GM12891 (cell line): ENCODE results near the gene CCNK.

Experiments
- DNase-seq: peaks from one replicate; pipeline ENCODE4 v3.0.0; 2011; ENCODE audit warnings: low spot score; ENCODE audit not compliant: insufficient read length
- FAIRE-seq: peaks from 2 replicates; lab custom pipeline; 2011; peaks lifted over from hg19 to GRCh38; lab: Jason Lieb, UNC
- PAX5 ChIP-seq: IDR thresholded peaks from 2 replicates; pipeline ENCODE4 v1.6.1; 2011; ENCODE audit warnings: low read length, moderate library complexity, mild to moderate bottlenecking; ENCODE audit not compliant: insufficient read depth, severe bottlenecking
- POLR2A ChIP-seq: IDR thresholded peaks from 2 replicates; pipeline ENCODE4 v1.6.1; 2011; ENCODE audit warnings: low read depth, low read length, control low read depth
- POLR2AphosphoS5 ChIP-seq: IDR thresholded peaks from 2 replicates; pipeline ENCODE4 v1.6.1; 2011; ENCODE audit warnings: low read depth, low read length, control low read depth
- POU2F2 ChIP-seq: IDR thresholded peaks from 2 replicates; pipeline ENCODE4 v1.6.1; 2011; ENCODE audit warnings: low read depth, mild to moderate bottlenecking, control low read depth, low read length, moderate library complexity
- SPI1 ChIP-seq: IDR thresholded peaks from 2 replicates; pipeline ENCODE4 v1.6.1; 2011; ENCODE audit warnings: low read depth, low read length, control low read depth
- TAF1 ChIP-seq: IDR thresholded peaks from 2 replicates; pipeline ENCODE4 v1.6.1; 2011; ENCODE audit warnings: low read depth, low read length, control low read depth

The CCNK gene

GRCh38 chr14:99502989-99503421, 21.8 kb downstream of the CCNK start:
- no peak for FAIRE-seq
- no peak for DNase-seq
- peak; percentile 41; the same call in 1 of the 2 replicates for TF ChIP-seq SPI1
- no peak for TF ChIP-seq TAF1

GRCh38 chr14:99503848-99504453, 22.7 kb downstream of the CCNK start:
- TF ChIP-seq POU2F2 = no peak
- no peak for TF ChIP-seq POLR2A
- TF ChIP-seq PAX5 = no peak
- no peak for TF ChIP-seq SPI1
- no peak for TF ChIP-seq POLR2AphosphoS5
- TF ChIP-seq TAF1 = no peak
- no peak for FAIRE-seq
- DNase-seq = no peak

GRCh38 chr14:99505089-99505488, 23.9 kb downstream of the CCNK start:
- no peak for DNase-seq
- TF ChIP-seq POLR2A (no peak), PAX5 (no peak), SPI1 (no peak), POU2F2 (no peak), POLR2AphosphoS5 (no peak)
- FAIRE-seq = no peak

GRCh38 chr14:99506276-99506675, 25.1 kb downstream of the CCNK start:
- DNase-seq = no peak
- TF ChIP-seq POU2F2 (no peak), POLR2A (no peak), TAF1 (no peak), SPI1 (no peak), POLR2AphosphoS5 (no peak), PAX5 (no peak)
- no peak for FAIRE-seq

- DNase-seq = no peak
- TF ChIP-seq POLR2AphosphoS5 = no peak
- no peak for TF ChIP-seq POU2F2
- TF ChIP-seq SPI1 = no peak
- no peak for TF ChIP-seq TAF1
- TF ChIP-seq POLR2A = no peak
- TF ChIP-seq PAX5 = no peak
- FAIRE-seq = no peak
These were observed 26.8 kb downstream of the CCNK start for GRCh38 chr14:99507860-99508640.

GRCh38 chr14:99508896-99509629, 27.9 kb downstream of the CCNK start:
- FAIRE-seq (no peak), DNase-seq (no peak)
- TF ChIP-seq PAX5 = no peak
- TF ChIP-seq POLR2AphosphoS5 = 0 out of 2 replicates have a peak, but pooled peaks have one; percentile 10

- TF ChIP-seq POLR2AphosphoS5 (no peak), SPI1 (no peak)
- DNase-seq (no peak), FAIRE-seq (no peak)
These were observed 28.8 kb downstream of the CCNK start for GRCh38 chr14:99509871-99510555.

GRCh38 chr14:99510556-99511139, 29.4 kb downstream of the CCNK start:
- FAIRE-seq (no peak), DNase-seq (no peak)
- TF ChIP-seq PAX5 (no peak), TAF1 (no peak), POLR2A (no peak), POU2F2 (no peak), SPI1 (no peak), POLR2AphosphoS5 (no peak)

GRCh38 chr14:99511421-99512109, 30.4 kb downstream of the CCNK start:
- TF ChIP-seq POU2F2 (no peak), TAF1 (no peak), POLR2AphosphoS5 (no peak), SPI1 (no peak), PAX5 (no peak), POLR2A (no peak)
- FAIRE-seq (no peak), DNase-seq (no peak)
